CD14-positive monocyte (primary cell): ENCODE data around the gene LEO1. TPM values are rescaled to one million over a fixed set of nuclear protein-coding genes. Genes with fewer than 3 reads are reported as not detected.

Experiments
- DNase-seq, 3 donors: peaks; one replicate each; pipeline ENCODE4 v3.0.0-alpha.2; 2011 to 2022
- H2AFZ ChIP-seq: 2 replicates; pipeline ENCODE4 v1.6.0; 2012; ENCODE audit warnings: mild to moderate bottlenecking, low read depth, low read length, inconsistent platforms; ENCODE audit not compliant: insufficient read depth, poor library complexity, severe bottlenecking
- H3K27ac ChIP-seq, 2 donors: 1 replicate in 1 of 2; 2 replicates in 1 of 2; pipeline ENCODE4 v1.5.1; 2012 to 2013; ENCODE audit warnings: low read length in 2 of 2, control low read depth in 1 of 2, inconsistent platforms in 1 of 2, low read depth in 1 of 2, mild to moderate bottlenecking in 1 of 2
- H3K27me3 ChIP-seq, 2 donors: one replicate each; pipeline versions ENCODE4 v1.6.0 to v1.6.1; 2011 to 2013; ENCODE audit warnings: low read length in 2 of 2; ENCODE audit not compliant: control insufficient read depth in 2 of 2, insufficient read depth in 2 of 2
- H3K36me3 ChIP-seq, 2 donors: replicated peaks in 1 of 2; 1 replicate in 1 of 2; 2 replicates in 1 of 2; pipeline versions ENCODE4 v1.5.1 to v1.6.1; 2012 to 2013; ENCODE audit warnings: low read length in 2 of 2, control low read depth in 1 of 2, inconsistent platforms in 1 of 2, mild to moderate bottlenecking in 1 of 2; ENCODE audit not compliant: insufficient read depth in 2 of 2, control insufficient read depth in 1 of 2
- H3K4me1 ChIP-seq, 2 donors: 1 replicate in 1 of 2; 2 replicates in 1 of 2; pipeline versions ENCODE4 v1.5.1 to v1.6.1; 2012 to 2013; ENCODE audit warnings: low read length in 2 of 2, control low read depth in 1 of 2, inconsistent platforms in 1 of 2, mild to moderate bottlenecking in 1 of 2, moderate library complexity in 1 of 2; ENCODE audit not compliant: insufficient read depth in 2 of 2, control insufficient read depth in 1 of 2
- H3K4me2 ChIP-seq: replicated peaks from 2 replicates; pipeline ENCODE3; 2012; ENCODE audit warnings: low read length, moderate library complexity, mild to moderate bottlenecking; ENCODE audit not compliant: poor library complexity, severe bottlenecking; ENCODE audit errors: extremely low read depth
- H3K4me3 ChIP-seq, 3 experiments: fragments of 200-600 bp in 1 of 3; sonication (generic) in 1 of 3; replicated peaks in 1 of 3; 1 replicate in 2 of 3; 2 replicates in 1 of 3; pipeline ENCODE4 v1.5.1; 2011 to 2013; ENCODE audit warnings: low read length in 3 of 3, mild to moderate bottlenecking in 3 of 3, control low read depth in 2 of 3, low read depth in 2 of 3, inconsistent platforms in 1 of 3, moderate library complexity in 1 of 3
- H3K79me2 ChIP-seq: 2 replicates; pipeline ENCODE4 v1.6.0; 2012; ENCODE audit warnings: mild to moderate bottlenecking, control low read depth, inconsistent platforms, low read length, moderate library complexity; ENCODE audit not compliant: insufficient read depth
- H3K9ac ChIP-seq: 2 replicates; pipeline ENCODE4 v1.6.0; 2017; ENCODE audit warnings: low read length, mild to moderate bottlenecking; ENCODE audit not compliant: insufficient read depth, poor library complexity, severe bottlenecking
- H3K9me3 ChIP-seq, 2 donors: replicated peaks in 1 of 2; 1 replicate in 1 of 2; 2 replicates in 1 of 2; pipeline versions ENCODE4 v1.5.1 to v1.6.1; 2012 to 2013; ENCODE audit warnings: low read length in 2 of 2, control low read depth in 1 of 2; ENCODE audit not compliant: control insufficient read depth in 1 of 2, insufficient read depth in 1 of 2
- H4K20me1 ChIP-seq: 2 replicates; pipeline ENCODE4 v1.6.0; 2012; ENCODE audit warnings: mild to moderate bottlenecking, low read length, control low read depth, moderate library complexity; ENCODE audit not compliant: insufficient read depth
- H3K27ac Mint-ChIP-seq, 7 donors: one replicate each; pipeline ENCODE4 v1.8.0; 2020; ENCODE audit warnings: mild to moderate bottlenecking in 7 of 7, mixed read lengths in 7 of 7, moderate library complexity in 6 of 7, inconsistent platforms in 2 of 7
- H3K27me3 Mint-ChIP-seq, 3 donors: one replicate each; pipeline ENCODE4 v1.8.0; 2021 to 2022; ENCODE audit warnings: low read depth in 3 of 3, mild to moderate bottlenecking in 3 of 3, mixed read lengths in 3 of 3, moderate library complexity in 3 of 3, inconsistent platforms in 1 of 3
- H3K36me3 Mint-ChIP-seq, 2 donors: one replicate each; pipeline ENCODE4 v1.8.0; 2020; ENCODE audit warnings: mixed read lengths in 2 of 2, inconsistent platforms in 1 of 2, mild to moderate bottlenecking in 1 of 2
- H3K4me1 Mint-ChIP-seq: one replicate; pipeline ENCODE4 v1.8.0; 2020; ENCODE audit warnings: mild to moderate bottlenecking, mixed read lengths
- H3K4me3 Mint-ChIP-seq, 2 donors: one replicate each; pipeline ENCODE4 v1.8.0; 2020; ENCODE audit warnings: mild to moderate bottlenecking in 2 of 2, mixed read lengths in 2 of 2, moderate library complexity in 1 of 2
- H3K9me3 Mint-ChIP-seq, 7 donors: one replicate each; pipeline ENCODE4 v1.8.0; 2020 to 2022; ENCODE audit warnings: mixed read lengths in 7 of 7, mild to moderate bottlenecking in 6 of 7, moderate library complexity in 6 of 7, inconsistent platforms in 2 of 7
- WGBS: methylation state at CpG from one replicate; pipeline ENCODE4 v1.1.5; 2013; ENCODE audit warnings: missing lambda C conversion rate; ENCODE audit not compliant: insufficient coverage; 5-methylcytosine and 5-hydroxymethylcytosine counted together
- intact Hi-C, 2 donors: fragments of 100-400 bp; cut with micrococcal nuclease; formaldehyde crosslinking; loops; one replicate each; pipeline versions ENCODE4 v1.15.0 to v1.15.1; 2023
- polyA plus RNA-seq, 3 donors: library from polyadenylated mRNA; depleted of rRNA in 1 of 3; unstranded in 2 of 3; stranded (reverse) in 1 of 3; fragments of 300-500 nt in 2 of 3; fragments of >200 nt in 1 of 3; fragmentation: Illumina TruSeq in 2 of 3; gene quantifications; 1 replicate in 2 of 3; 2 replicates in 1 of 3; pipeline ENCODE4 v1.2.3, GENCODE V29; 2012 to 2021
- TF ChIP-seq, protein P1 (sequence below): fragments of 200-600 bp; IDR thresholded peaks from one replicate; pipeline ENCODE4 v1.8.0; 2022; ENCODE audit warnings: antibody characterized with exemption, mild to moderate bottlenecking

Gene LEO1
- polyA plus RNA-seq, 3 donors = 1.4 to 9.3 (median 4.7) TPM

DNA sequence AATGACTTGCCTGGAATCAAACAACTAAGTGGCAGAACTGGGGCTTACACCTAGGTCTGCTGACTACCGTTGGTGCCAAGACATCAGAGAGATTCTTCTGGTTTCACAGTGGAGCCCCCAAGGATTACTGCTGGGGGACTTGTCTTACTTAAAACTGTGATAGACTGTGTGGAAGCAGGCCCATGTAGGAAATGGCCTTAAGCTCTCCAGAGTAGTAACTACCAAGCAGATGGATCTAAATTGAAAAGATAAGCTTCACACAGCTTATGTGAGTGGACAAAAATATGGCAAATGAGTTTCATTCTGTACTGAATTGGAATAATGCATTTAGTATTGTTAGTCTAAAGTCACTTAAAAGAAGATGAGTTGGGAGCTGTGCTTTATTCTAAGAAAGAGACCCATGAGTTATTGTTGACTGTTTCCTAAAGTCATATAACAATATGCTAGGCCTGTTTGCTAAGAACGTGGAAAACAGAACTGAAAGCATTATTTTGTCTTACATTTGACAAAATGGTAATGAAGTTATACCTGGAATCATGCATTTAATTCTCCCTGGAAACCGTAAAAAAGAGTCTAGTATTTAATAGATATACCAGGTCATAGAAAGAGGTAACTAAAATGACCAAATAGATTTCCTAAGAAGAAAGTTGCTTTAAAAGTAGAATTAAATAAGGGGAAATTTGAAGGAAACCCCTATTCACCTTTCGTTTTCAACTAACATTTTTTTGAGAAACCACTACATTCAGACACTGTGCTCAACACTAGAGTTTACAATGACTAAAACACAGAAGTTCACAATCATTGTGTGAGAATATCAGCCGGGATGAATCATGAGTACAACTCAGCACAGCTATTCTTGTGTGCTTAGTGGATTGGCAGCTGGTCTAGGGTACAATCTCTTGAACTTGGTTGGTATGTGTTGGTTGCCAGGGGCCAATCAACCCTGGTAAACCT, 34.4 kb upstream of the LEO1 start:
- H3K27me3 ChIP-seq = no peaks in the 10 kb centered on the region
- no peak overlapping the region for H3K4me2 ChIP-seq
- no peak overlapping the region for H3K9ac ChIP-seq
- H3K36me3 ChIP-seq = no peaks in the 10 kb centered on the region
- peaks cover 14 to 22% of the 10 kb centered on the region in 2 donors for H3K4me1 ChIP-seq
- H3K27ac ChIP-seq = no peak overlapping the region
- Mint-ChIP-seq H3K4me1 (peaks cover 19% of the 10 kb centered on the region), H3K9me3 (peaks cover 0 to 6% (median 2%) of the 10 kb centered on the region in 7 donors), H3K4me3 (no peak overlapping the region), H3K36me3 (no peaks in the 10 kb centered on the region), H3K27me3 (peaks cover 1 to 3% (median 2%) of the 10 kb centered on the region in 3 donors), H3K27ac (peak overlapping the region in 1 of 7 donors; percentile 24)
- H3K4me3 ChIP-seq = no peak overlapping the region
- intact Hi-C loops = no loop called here
- no peaks in the 10 kb centered on the region for H4K20me1 ChIP-seq
- DNase-seq = peak in 1 of 3 donors; percentile 55
- TF ChIP-seq, protein P1, sequence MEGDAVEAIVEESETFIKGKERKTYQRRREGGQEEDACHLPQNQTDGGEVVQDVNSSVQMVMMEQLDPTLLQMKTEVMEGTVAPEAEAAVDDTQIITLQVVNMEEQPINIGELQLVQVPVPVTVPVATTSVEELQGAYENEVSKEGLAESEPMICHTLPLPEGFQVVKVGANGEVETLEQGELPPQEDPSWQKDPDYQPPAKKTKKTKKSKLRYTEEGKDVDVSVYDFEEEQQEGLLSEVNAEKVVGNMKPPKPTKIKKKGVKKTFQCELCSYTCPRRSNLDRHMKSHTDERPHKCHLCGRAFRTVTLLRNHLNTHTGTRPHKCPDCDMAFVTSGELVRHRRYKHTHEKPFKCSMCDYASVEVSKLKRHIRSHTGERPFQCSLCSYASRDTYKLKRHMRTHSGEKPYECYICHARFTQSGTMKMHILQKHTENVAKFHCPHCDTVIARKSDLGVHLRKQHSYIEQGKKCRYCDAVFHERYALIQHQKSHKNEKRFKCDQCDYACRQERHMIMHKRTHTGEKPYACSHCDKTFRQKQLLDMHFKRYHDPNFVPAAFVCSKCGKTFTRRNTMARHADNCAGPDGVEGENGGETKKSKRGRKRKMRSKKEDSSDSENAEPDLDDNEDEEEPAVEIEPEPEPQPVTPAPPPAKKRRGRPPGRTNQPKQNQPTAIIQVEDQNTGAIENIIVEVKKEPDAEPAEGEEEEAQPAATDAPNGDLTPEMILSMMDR = no peak
- H3K79me2 ChIP-seq = no peaks in the 10 kb centered on the region
- H2AFZ ChIP-seq = no peak overlapping the region
- WGBS = 88% methylated on average over 1 of the region's 5 CpGs
- no peaks in the 10 kb centered on the region for H3K9me3 ChIP-seq

DNA sequence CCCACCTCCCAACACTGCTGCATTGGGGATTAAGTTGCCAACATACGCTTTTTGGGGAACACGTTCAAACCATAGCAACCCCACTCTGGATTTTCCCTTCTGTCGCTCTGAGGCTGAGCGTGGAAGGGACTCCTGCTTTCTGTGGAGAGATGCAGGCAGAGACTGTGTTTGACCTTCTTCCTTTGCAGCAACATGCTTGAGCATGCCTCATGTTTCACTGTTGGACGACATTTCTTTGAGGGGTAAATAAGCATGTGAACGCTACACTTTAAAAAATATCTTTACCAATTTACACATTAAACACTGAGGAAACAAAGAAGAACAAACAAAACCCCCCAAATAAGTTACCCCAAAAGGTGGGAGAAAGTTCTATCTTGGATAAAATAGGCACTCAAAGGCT, 33.2 kb upstream of the LEO1 start:
- Histone ChIP-seq H3K27ac (no peak overlapping the region), H2AFZ (no peak overlapping the region), H3K36me3 (no peaks in the 10 kb centered on the region), H4K20me1 (no peaks in the 10 kb centered on the region), H3K79me2 (no peaks in the 10 kb centered on the region), H3K9me3 (no peaks in the 10 kb centered on the region), H3K4me1 (peaks cover 14 to 22% of the 10 kb centered on the region in 2 donors), H3K27me3 (no peaks in the 10 kb centered on the region), H3K4me2 (no peak overlapping the region), H3K9ac (no peak overlapping the region), H3K4me3 (no peak overlapping the region)
- intact Hi-C loops = no loop called here
- Mint-ChIP-seq H3K4me3 (no peak overlapping the region), H3K9me3 (peaks cover 0 to 6% (median 2%) of the 10 kb centered on the region in 7 donors), H3K36me3 (no peaks in the 10 kb centered on the region), H3K27ac (no peak overlapping the region), H3K27me3 (peaks cover 1 to 6% (median 3%) of the 10 kb centered on the region in 3 donors), H3K4me1 (peaks cover 19% of the 10 kb centered on the region)
- no peak for DNase-seq
- TF ChIP-seq, protein P1 = no peak
- WGBS = 100% methylated on average over 2 of the region's 6 CpGs
